H1 (cell line): Measurements from ENCODE around the gene ADAM19.

Experiments used
- FOSL1 ChIP-seq: IDR thresholded peaks from 2 replicates; pipeline ENCODE4 v1.6.1; 2011; ENCODE audit warnings: mild to moderate bottlenecking, low read depth, low read length, moderate library complexity; ENCODE audit not compliant: insufficient read depth
- POLR2A ChIP-seq, 2 experiments: IDR thresholded peaks; 1 replicate in 1 of 2; 2 replicates in 1 of 2; pipeline ENCODE4 v1.6.1; 2011; ENCODE audit warnings: low read depth in 2 of 2, low read length in 2 of 2, mild to moderate bottlenecking in 2 of 2; ENCODE audit errors: control extremely low read depth in 1 of 2
- SP4 ChIP-seq: IDR thresholded peaks from 2 replicates; pipeline ENCODE4 v1.6.1; 2012; ENCODE audit warnings: low read length, inconsistent platforms
- TF ChIP-seq, protein P1 (sequence below), 3 experiments: IDR thresholded peaks; 1 replicate in 2 of 3; 2 replicates in 1 of 3; pipeline versions ENCODE4 v1.5.1 to v1.6.1; 2011; ENCODE audit warnings: low read length in 3 of 3, mild to moderate bottlenecking in 3 of 3, inconsistent platforms in 2 of 3, low read depth in 1 of 3, moderate library complexity in 1 of 3; ENCODE audit not compliant: insufficient read depth in 1 of 3; ENCODE audit errors: control extremely low read depth in 1 of 3
- TF ChIP-seq, protein P2 (sequence below): IDR thresholded peaks from 2 replicates; pipeline ENCODE4 v1.6.1; 2011; ENCODE audit warnings: low read depth, mild to moderate bottlenecking, low read length; ENCODE audit not compliant: insufficient read depth

DNA sequence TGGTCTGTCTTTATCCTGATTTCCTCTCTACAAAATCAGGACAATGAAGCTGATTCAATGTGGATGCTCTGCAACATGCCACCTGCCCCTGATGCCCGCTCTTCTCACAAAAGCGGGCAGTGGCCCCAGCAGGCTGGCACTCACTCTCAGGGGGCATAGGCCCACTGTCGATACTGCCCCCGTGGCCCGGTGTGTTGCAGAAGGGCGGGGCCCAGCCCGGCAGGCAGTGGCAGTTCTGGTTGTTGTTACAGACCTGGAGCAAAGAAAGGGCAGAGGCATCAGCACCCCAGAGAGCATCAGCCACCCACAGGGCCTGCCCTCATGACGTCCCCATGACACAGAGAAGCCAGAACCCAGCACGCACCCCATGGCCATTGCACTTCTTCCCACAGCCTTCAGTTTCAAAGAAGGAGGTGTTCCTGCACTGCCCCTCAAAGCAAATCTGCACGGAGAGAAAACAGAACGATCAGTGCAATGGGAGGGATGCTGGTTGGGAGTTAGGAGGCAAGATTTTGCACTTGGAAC, 84.0 kb downstream of the ADAM19 start:
- TF ChIP-seq, protein P1, sequence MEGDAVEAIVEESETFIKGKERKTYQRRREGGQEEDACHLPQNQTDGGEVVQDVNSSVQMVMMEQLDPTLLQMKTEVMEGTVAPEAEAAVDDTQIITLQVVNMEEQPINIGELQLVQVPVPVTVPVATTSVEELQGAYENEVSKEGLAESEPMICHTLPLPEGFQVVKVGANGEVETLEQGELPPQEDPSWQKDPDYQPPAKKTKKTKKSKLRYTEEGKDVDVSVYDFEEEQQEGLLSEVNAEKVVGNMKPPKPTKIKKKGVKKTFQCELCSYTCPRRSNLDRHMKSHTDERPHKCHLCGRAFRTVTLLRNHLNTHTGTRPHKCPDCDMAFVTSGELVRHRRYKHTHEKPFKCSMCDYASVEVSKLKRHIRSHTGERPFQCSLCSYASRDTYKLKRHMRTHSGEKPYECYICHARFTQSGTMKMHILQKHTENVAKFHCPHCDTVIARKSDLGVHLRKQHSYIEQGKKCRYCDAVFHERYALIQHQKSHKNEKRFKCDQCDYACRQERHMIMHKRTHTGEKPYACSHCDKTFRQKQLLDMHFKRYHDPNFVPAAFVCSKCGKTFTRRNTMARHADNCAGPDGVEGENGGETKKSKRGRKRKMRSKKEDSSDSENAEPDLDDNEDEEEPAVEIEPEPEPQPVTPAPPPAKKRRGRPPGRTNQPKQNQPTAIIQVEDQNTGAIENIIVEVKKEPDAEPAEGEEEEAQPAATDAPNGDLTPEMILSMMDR (IDR thresholded peaks at IDR 0.05; ENCODE audit: control extremely low read depth in 1 of 3, insufficient read depth in 1 of 3, low read depth in 1 of 3, low read length in 3 of 3): no peak
- no peak for TF ChIP-seq SP4
- TF ChIP-seq POLR2A (IDR thresholded peaks at IDR 0.05; ENCODE audit: control extremely low read depth in 1 of 2, low read depth in 2 of 2, low read length in 2 of 2): no peak
- TF ChIP-seq FOSL1: no peak
- TF ChIP-seq, protein P2, sequence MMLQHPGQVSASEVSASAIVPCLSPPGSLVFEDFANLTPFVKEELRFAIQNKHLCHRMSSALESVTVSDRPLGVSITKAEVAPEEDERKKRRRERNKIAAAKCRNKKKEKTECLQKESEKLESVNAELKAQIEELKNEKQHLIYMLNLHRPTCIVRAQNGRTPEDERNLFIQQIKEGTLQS: no peak
